HepG2 (cell line): ENCODE results near the gene CCNT2. TPM values are rescaled to one million over a fixed set of nuclear protein-coding genes. Genes with fewer than 3 reads are reported as not detected.

ENCODE experiments used
- ATAC-seq: fragments of 200-7000 bp; cut with Tn5 transposase; 3 replicates; pipeline ENCODE4 v1.9.1; 2020; ENCODE audit warnings: mild to moderate bottlenecking, moderate library complexity
- BruUV-seq: library from RNA; stranded (reverse); fragments of 400-500 nt; replicated peaks from 2 replicates; lab custom pipeline; 2021; lab: Mats Ljungman, UMichigan
- CTCF ChIA-PET: fragments of 300-600 bp; formaldehyde crosslinking; extraction: SDS; loops from one replicate; lab custom pipeline; 2021; ENCODE audit warnings: low total read pairs, inconsistent platforms, low intra/inter-chr PET ratio; lab: Yijun Ruan, JAX
- POLR2A ChIA-PET: fragments of 350-600 bp; sonication (Branson Sonifier 250); formaldehyde crosslinking; loops from one replicate; lab custom pipeline; 2020; ENCODE audit warnings: antibody characterized with exemption, inconsistent platforms; lab: Yijun Ruan, JAX
- DNase-seq: peaks from one replicate; pipeline ENCODE4 v3.0.0-alpha.2; 2015; ENCODE audit warnings: low spot score
- FAIRE-seq: peaks from 3 replicates; lab custom pipeline; 2011; peaks lifted over from hg19 to GRCh38; lab: Jason Lieb, UNC
- H2AFZ ChIP-seq: one replicate; pipeline ENCODE4 v1.6.1; 2011; ENCODE audit warnings: low read length, inconsistent platforms
- H3K27ac ChIP-seq: fragments of 300-600 bp; 3 replicates; pipeline ENCODE4 v1.8.0; 2011; ENCODE audit warnings: mixed run types, mild to moderate bottlenecking, mixed read lengths, low read length, inconsistent platforms; ENCODE audit not compliant: insufficient read depth; ENCODE audit errors: extremely low read length
- H3K27me3 ChIP-seq, 2 experiments: fragments of 200-600 bp in 1 of 2; 2 replicates in 1 of 2; 3 replicates in 1 of 2; pipeline versions ENCODE4 v1.6.0 to v1.8.0; 2011; ENCODE audit warnings: low read length in 2 of 2, mild to moderate bottlenecking in 2 of 2, moderate library complexity in 2 of 2, inconsistent platforms in 1 of 2; ENCODE audit not compliant: insufficient read depth in 2 of 2, control insufficient read depth in 1 of 2
- H3K36me3 ChIP-seq, 2 experiments: fragments of 200-600 bp in 1 of 2; replicated peaks in 1 of 2; 2 replicates in 1 of 2; 3 replicates in 1 of 2; pipeline versions ENCODE4 v1.5.1 to v1.8.0; 2011; ENCODE audit warnings: low read length in 2 of 2, inconsistent platforms in 1 of 2; ENCODE audit not compliant: insufficient read depth in 2 of 2, control insufficient read depth in 1 of 2
- H3K4me1 ChIP-seq: 2 replicates; pipeline ENCODE4 v1.5.1; 2012; ENCODE audit warnings: low read length, inconsistent platforms; ENCODE audit not compliant: insufficient read depth
- H3K4me2 ChIP-seq: 2 replicates; pipeline ENCODE4 v1.6.0; 2011; ENCODE audit warnings: low read depth, low read length, inconsistent platforms
- H3K4me3 ChIP-seq, 3 experiments: fragments of 200-600 bp in 1 of 3; sonication (generic), shearing (Covaris generic) in 1 of 3; replicated peaks in 1 of 3; 2 replicates each; pipeline ENCODE4 v1.5.1; 2011 to 2016; ENCODE audit warnings: low read length in 3 of 3, inconsistent platforms in 2 of 3, low read depth in 2 of 3, mild to moderate bottlenecking in 2 of 3, control low read depth in 1 of 3, mixed read lengths in 1 of 3; ENCODE audit not compliant: insufficient read depth in 1 of 3
- H3K79me2 ChIP-seq: one replicate; pipeline ENCODE4 v1.6.1; 2011; ENCODE audit warnings: low read length, inconsistent platforms; ENCODE audit not compliant: insufficient read depth
- H3K9ac ChIP-seq: 2 replicates; pipeline ENCODE4 v1.6.0; 2011; ENCODE audit warnings: mild to moderate bottlenecking, low read depth, low read length, inconsistent platforms; ENCODE audit not compliant: insufficient read depth
- H3K9me3 ChIP-seq: 2 replicates; pipeline ENCODE4 v1.5.1; 2012; ENCODE audit warnings: mild to moderate bottlenecking, low read length
- H4K20me1 ChIP-seq: 2 replicates; pipeline ENCODE4 v1.6.0; 2011; ENCODE audit warnings: inconsistent platforms, mild to moderate bottlenecking, low read length, moderate library complexity; ENCODE audit not compliant: insufficient read depth
- CSRNP2 ChIP-seq: sonication (generic); formaldehyde crosslinking; conservative IDR thresholded peaks from 2 replicates; pipeline ENCODE4 v1.8.0; 2022; ENCODE audit warnings: low read depth, missing genetic modification reagents
- FOXC1 ChIP-seq: sonication (generic); formaldehyde crosslinking; IDR thresholded peaks from 2 replicates; pipeline ENCODE4 v1.8.0; 2022; ENCODE audit warnings: mild to moderate bottlenecking, missing genetic modification reagents, borderline replicate concordance
- NFE2L2 ChIP-seq: fragments of 150-350 bp; IDR thresholded peaks from 2 replicates; pipeline ENCODE4 v1.6.1; 2014; ENCODE audit warnings: low read length
- PAF1 ChIP-seq: IDR thresholded peaks from 2 replicates; pipeline ENCODE4 v1.6.1; 2016; ENCODE audit warnings: missing genetic modification reagents, missing compliant biosample characterization
- PAWR ChIP-seq: sonication (generic); formaldehyde crosslinking; IDR thresholded peaks from 2 replicates; pipeline ENCODE4 v1.4.0; 2020; ENCODE audit warnings: missing genetic modification reagents, mild to moderate bottlenecking, borderline replicate concordance
- SNAPC2 ChIP-seq: sonication (generic); formaldehyde crosslinking; IDR thresholded peaks from 2 replicates; pipeline ENCODE4 v1.8.1; 2022; ENCODE audit warnings: mild to moderate bottlenecking, missing genetic modification reagents
- ZNF280B ChIP-seq: sonication (generic); formaldehyde crosslinking; IDR thresholded peaks from 2 replicates; pipeline ENCODE4 v1.5.0; 2020; ENCODE audit warnings: missing genetic modification reagents, mild to moderate bottlenecking, borderline replicate concordance
- ZNF569 ChIP-seq: sonication (generic); formaldehyde crosslinking; IDR thresholded peaks from 2 replicates; pipeline ENCODE4 v1.5.0; 2020; ENCODE audit warnings: mild to moderate bottlenecking, missing genetic modification reagents, moderate library complexity, borderline replicate concordance
- in situ Hi-C: cut with HindIII; loops from 2 replicates; pipeline ENCODE4 v1.10.0; 2017; ENCODE audit warnings: low pct_unique_long_range_greater_than_20kb; ENCODE audit not compliant: extremely low pct_ligation_motif_present
- intact Hi-C: fragments of 100-400 bp; cut with micrococcal nuclease; formaldehyde crosslinking; loops from one replicate; pipeline ENCODE4 v1.10.0; 2022; ENCODE audit not compliant: unreplicated experiment
- polyA plus RNA-seq, 8 experiments: library from polyadenylated mRNA; depleted of rRNA in 3 of 8; stranded (reverse) in 7 of 8; unstranded in 1 of 8; fragments of >200 nt; fragmentation: Illumina TruSeq in 4 of 8; extraction: Trizol in 4 of 8; gene quantifications; 2 replicates each; pipeline versions ENCODE4 v1.2.1 to v1.2.3, GENCODE V29; 2011 to 2016; ENCODE audit warnings: low read depth in 4 of 8, missing spikeins in 1 of 8, mixed read lengths in 1 of 8; ENCODE audit not compliant: insufficient read depth in 1 of 8
- total RNA-seq, 5 experiments: library from RNA; depleted of rRNA; stranded (reverse); fragments of >200 nt; fragmentation: Illumina TruSeq; extraction: Trizol; gene quantifications; 2 replicates each; pipeline ENCODE4 v1.2.3, GENCODE V29; 2016; ENCODE audit warnings: low read depth in 1 of 5

Gene CCNT2
- total and polyA plus RNA-seq, 2 of the 13 experiments (the other 11 are each of a cell fraction or from before 2014, with no cell fraction given): 22.1 to 34.4 TPM

- no peak for TF ChIP-seq ZNF569
- TF ChIP-seq FOXC1 (CRISPR knock-in tag): no peak
- no peak for TF ChIP-seq NFE2L2
- TF ChIP-seq ZNF280B (CRISPR knock-in tag): no peak
- TF ChIP-seq CSRNP2 (CRISPR knock-in tag): no peak
- no peak for TF ChIP-seq SNAPC2 (CRISPR knock-in tag)
- TF ChIP-seq PAF1 (CRISPR knock-in tag): no peak
- no peak for TF ChIP-seq PAWR (CRISPR knock-in tag)
- TF ChIP-seq, all 625 proteins: peak for 0
- POLR2A ChIA-PET: no interaction called here
Observed at GRCh38 chr2:134882773-134883172, 35.8 kb upstream of the CCNT2 start.

More at GRCh38 chr2:134882773-134883172, 35.8 kb upstream of the CCNT2 start:
- FAIRE-seq (no peak), ATAC-seq (no peak), DNase-seq (no peak)
- Histone ChIP-seq H3K27ac (no peak overlapping the region), H3K4me2 (no peak overlapping the region), H3K9me3 (no peaks in the 10 kb centered on the region), H3K36me3 (no peaks in the 10 kb centered on the region), H3K4me3 (no peak overlapping the region), H4K20me1 (no peaks in the 10 kb centered on the region), H3K9ac (no peak overlapping the region), H3K4me1 (no peaks in the 10 kb centered on the region; the same call in 1 of the 2 replicates), H2AFZ (no peak overlapping the region), H3K27me3 (no peaks in the 10 kb centered on the region), H3K79me2 (no peaks in the 10 kb centered on the region)
- intact Hi-C loops: loop anchor here (10.0 kb wide), 1 partner anchor 998 kb away; no protein-coding TSS in a partner anchor
- no TSS peak for BruUV-seq
- CTCF ChIA-PET: no interaction called here
- in situ Hi-C loops: no loop called here
